GM03348 (cell line): ENCODE results near the gene CENPX.

Experiments used
- DNase-seq: peaks from one replicate; pipeline ENCODE4 v3.0.0; 2012; ENCODE audit warnings: low spot score

The CENPX gene

GRCh38 chr17:82012261-82012639 is 10.4 kb downstream of the CENPX start:
- DNase-seq = no peak

GRCh38 chr17:82011617-82012187 is 11.0 kb downstream of the CENPX start:
- DNase-seq = no peak

- no peak for DNase-seq
These were observed 11.8 kb downstream of the CENPX start for GRCh38 chr17:82010575-82011525.

- no peak for DNase-seq
These were observed 13.3 kb downstream of the CENPX start for GRCh38 chr17:82009413-82009812.

DNA sequence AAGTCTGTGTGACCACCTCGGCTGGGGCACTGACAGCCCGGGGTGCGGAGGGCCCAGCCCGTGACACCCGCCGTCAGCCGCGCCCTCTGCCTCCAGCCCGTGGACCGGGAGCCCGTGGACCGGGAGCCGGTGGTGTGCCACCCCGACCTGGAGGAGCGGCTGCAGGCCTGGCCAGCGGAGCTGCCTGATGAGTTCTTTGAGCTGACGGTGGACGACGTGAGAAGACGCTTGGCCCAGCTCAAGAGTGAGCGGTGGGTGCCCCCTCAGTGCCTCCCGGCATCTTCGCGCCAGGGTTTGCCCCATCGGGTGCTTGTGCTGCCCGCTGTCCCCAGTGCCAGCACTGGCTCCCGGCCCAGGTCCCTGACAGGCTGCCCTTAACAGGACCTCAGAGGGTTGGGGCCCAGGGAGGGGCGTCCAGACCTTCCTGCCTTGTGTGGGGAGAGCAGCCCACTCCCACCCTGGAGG is 13.7 kb downstream of the CENPX start:
- no peak for DNase-seq

- no peak for DNase-seq
These were observed 14.3 kb downstream of the CENPX start for GRCh38 chr17:82008258-82008940.

- DNase-seq = no peak
These were observed 15.0 kb downstream of the CENPX start for GRCh38 chr17:82007495-82008257.

DNA sequence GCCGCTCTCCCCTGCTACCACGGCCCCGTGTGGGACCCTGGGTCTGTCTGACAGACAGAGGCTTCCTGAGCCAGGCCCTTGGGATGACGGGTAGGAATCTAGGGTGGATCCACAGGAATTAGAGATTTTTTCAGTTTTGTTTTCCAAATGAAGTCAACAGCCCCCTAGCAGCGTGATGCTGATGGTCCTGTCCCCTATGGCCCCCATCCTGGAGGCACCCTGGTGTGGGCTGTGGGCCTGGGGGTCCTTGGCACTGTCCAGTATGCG is 15.5 kb downstream of the CENPX start:
- DNase-seq = no peak

DNA sequence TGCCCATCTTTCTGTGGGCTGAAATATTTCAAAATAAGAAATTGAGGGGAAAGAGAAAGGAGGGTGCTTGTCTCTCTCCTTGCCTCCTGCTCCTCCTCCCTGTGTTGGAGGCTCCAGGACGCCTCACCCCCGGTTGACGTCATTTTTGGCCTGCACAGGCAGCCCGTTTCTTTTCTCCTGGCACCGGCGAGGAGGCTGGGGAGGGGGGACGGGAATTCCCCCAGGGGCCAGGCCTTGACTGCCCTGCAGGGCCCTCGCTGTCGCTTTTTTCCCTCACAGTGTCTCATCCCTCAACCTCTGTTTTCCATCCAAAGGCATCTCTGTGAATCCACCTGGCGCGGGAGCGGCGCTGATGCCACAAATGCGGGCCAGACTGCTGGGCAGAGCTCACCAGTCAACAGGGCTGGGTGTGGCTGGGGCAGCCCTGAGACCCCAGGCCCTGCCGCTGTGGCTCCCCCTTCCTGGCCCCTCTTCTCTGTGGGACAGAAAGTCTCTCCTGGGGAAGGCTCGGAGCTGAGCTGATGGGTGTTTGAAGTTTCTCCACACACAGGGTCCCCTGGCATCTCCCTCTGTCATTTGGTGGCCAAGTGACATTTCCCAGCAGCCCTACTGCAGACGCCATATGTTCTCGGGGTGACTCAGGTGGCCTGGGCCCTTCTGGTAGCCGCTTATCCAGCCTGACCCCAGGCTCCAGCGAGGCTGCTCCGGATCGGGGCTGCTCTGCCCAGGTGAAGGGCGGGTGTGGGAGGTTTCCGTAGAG is 16.0 kb downstream of the CENPX start:
- DNase-seq = peak; percentile 69

GRCh38 chr17:82005701-82006348 is 16.9 kb downstream of the CENPX start:
- no peak for DNase-seq

- no peak for DNase-seq
These were observed 17.9 kb downstream of the CENPX start for GRCh38 chr17:82004517-82005455.

GRCh38 chr17:82003411-82004381 is 19.0 kb downstream of the CENPX start:
- DNase-seq = peak; percentile 96

DNA sequence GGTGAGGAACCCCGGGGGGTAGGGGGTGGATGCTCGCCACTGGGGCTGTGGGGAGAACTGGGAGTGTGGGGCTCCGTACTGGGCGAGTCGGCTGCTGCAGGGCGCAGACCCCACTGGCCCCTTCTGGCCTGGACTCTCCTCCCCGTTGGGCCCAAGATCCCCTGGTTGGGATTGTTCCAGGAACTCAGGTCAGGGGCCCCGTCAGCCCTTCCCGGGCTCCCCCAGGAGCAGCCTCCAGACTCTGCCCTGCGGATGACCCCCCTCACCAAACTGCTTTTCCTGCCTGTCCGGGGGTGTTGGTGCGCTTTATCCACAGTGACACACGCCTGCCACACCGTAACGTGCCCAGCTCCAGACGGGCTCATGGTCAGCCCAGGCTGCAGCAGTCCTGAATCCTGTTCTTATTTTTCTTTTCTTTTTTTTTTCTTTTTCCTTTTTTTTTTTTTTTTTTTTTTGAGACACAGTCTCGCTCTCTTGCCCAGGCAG is 21.1 kb downstream of the CENPX start:
- no peak for DNase-seq

DNA sequence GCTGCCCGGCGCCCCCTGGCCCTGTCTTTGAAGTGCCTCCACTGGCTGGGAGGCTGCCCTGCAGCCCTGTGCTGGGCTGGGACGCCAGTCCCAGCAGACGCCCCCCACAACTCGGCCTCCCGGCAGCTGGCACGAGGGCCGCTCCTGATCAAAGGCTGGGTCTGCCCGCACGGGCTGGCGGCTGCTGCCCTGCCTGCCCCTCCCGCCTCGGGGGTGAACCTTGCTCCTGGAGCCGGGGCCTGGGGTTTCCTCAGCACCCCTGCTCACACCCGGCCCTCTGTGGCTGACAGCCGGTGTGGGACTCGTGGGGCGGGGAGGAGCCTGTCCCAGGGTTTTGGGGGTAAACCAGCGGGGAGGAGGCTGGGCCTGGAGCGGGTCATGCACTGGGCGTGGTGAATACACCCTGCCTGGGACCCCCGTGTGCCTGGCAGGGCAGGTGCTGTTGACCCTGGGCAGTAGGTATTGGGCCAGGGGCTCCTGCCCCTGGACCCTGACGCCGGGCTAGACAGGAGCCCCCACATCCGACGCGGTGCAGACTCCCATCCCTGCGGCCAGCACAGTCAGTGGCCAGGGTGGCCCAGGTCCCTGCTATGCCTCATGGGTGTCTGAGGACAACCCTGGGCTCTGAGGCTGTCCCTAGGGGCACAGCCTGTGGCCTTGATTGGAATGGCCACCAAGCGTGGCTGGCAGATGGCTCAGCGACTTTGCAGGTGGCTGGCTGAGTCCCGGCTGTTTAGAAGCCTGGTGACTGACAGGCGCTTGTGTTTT is 21.7 kb downstream of the CENPX start:
- DNase-seq = no peak

DNA sequence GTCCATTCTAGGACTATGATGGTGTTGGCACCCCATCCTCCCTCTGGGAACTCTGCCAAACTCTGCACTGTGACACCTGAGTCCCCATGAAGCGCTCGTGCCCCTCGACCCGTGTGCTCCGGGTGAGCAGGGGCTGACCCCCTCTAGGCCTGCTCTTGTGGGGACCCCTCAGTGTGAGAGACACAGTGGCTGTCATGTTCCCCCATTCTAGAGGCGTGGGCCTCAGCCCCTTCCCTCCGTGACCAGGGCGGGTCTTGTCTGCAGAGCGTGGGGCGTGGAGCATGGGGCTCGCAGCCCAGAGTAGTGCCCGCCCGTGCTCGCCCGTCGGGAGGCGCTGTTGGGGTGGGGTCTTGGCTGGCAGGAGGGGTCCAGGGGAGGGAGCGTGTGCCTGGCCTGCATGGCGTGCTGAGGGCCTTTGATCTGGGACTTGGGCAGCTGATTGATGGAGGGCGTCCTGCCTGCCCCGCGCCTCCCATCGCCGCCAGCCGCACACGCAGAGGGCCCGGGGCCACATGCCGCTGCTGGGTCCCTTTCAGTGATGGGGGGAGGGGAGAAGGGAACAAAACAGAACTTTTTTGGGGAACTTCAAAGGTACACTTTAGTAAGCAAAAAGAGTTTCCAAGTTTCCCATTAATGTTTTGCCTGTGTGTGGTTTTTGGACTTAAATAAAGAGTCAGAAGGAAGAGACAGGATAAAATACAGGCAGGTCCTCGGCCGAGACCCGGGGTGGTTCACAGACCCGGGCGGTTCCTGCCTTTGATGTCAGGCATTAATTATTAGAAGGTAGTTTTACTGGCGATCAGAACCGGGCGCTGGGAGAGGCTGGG is 22.5 kb downstream of the CENPX start:
- DNase-seq = no peak

GRCh38 chr17:81999587-81999975 is 23.1 kb downstream of the CENPX start:
- DNase-seq = no peak
